ENCODE measurements around the gene MERTK. TPM values are rescaled to one million over a fixed set of nuclear protein-coding genes. Genes with fewer than 3 reads are reported as not detected.

Gene MERTK
- total RNA-seq, 1 experiment from 2014 or later: 39.2 TPM

DNA sequence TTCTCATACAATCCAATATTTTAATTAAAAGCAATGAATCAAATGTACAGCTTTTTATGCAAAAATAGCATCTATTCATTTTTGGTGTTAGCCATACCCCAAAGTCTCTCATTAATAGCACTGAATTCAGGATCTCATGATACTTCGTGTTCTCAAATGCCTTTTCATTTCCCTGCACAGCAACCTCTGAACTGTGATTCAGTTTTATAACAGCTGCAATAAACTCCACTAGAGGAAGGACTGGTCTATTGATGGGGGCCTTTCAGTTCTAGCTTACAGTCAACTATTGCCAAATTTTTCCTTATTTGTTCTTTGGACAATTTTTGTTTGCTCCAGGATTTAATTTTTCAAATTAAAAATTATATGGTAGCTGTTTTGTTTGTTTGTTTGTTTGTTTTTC, 151.9 kb downstream of the MERTK start:
- Mint-ChIP-seq H3K27ac (ENCODE audit: unreplicated experiment) (no peak overlapping the region), H3K27me3 (ENCODE audit: insufficient read depth, unreplicated experiment) (no peaks in the 10 kb centered on the region), H3K9me3 (ENCODE audit: unreplicated experiment) (peaks cover 15% of the 10 kb centered on the region), H3K36me3 (ENCODE audit: insufficient read depth, unreplicated experiment) (peaks cover 6% of the 10 kb centered on the region), H3K4me1 (ENCODE audit: low read depth, unreplicated experiment) (peaks cover 21% of the 10 kb centered on the region), H3K4me3 (ENCODE audit: unreplicated experiment) (no peak overlapping the region)
- Histone ChIP-seq H3K4me3 (ENCODE audit: low read depth, low read length) (no peak overlapping the region), H3K4me1 (peaks cover 26% of the 10 kb centered on the region), H3K27me3 (replicated peaks; ENCODE audit: control insufficient read depth, insufficient read depth, low read length) (no peaks in the 10 kb centered on the region), H3K9me3 (peaks cover 7% of the 10 kb centered on the region), H3K36me3 (ENCODE audit: control insufficient read depth, insufficient read depth, low read length) (no peaks in the 10 kb centered on the region)
- BruUV-seq (replicated peaks): no TSS peak
- no peak for DNase-seq
- ChIA-PET CTCF (no interaction called here), POLR2A (no interaction called here)
- intact Hi-C loops (cut with micrococcal nuclease; ENCODE audit: unreplicated experiment): no loop called here
- TF ChIP-seq, protein P1, sequence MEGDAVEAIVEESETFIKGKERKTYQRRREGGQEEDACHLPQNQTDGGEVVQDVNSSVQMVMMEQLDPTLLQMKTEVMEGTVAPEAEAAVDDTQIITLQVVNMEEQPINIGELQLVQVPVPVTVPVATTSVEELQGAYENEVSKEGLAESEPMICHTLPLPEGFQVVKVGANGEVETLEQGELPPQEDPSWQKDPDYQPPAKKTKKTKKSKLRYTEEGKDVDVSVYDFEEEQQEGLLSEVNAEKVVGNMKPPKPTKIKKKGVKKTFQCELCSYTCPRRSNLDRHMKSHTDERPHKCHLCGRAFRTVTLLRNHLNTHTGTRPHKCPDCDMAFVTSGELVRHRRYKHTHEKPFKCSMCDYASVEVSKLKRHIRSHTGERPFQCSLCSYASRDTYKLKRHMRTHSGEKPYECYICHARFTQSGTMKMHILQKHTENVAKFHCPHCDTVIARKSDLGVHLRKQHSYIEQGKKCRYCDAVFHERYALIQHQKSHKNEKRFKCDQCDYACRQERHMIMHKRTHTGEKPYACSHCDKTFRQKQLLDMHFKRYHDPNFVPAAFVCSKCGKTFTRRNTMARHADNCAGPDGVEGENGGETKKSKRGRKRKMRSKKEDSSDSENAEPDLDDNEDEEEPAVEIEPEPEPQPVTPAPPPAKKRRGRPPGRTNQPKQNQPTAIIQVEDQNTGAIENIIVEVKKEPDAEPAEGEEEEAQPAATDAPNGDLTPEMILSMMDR (IDR thresholded peaks at IDR 0.05; ENCODE audit: insufficient read depth in 1 of 2, low read depth in 1 of 2, low read length in 1 of 2, severe bottlenecking in 1 of 2, unreplicated experiment in 1 of 2): no peak

DNA sequence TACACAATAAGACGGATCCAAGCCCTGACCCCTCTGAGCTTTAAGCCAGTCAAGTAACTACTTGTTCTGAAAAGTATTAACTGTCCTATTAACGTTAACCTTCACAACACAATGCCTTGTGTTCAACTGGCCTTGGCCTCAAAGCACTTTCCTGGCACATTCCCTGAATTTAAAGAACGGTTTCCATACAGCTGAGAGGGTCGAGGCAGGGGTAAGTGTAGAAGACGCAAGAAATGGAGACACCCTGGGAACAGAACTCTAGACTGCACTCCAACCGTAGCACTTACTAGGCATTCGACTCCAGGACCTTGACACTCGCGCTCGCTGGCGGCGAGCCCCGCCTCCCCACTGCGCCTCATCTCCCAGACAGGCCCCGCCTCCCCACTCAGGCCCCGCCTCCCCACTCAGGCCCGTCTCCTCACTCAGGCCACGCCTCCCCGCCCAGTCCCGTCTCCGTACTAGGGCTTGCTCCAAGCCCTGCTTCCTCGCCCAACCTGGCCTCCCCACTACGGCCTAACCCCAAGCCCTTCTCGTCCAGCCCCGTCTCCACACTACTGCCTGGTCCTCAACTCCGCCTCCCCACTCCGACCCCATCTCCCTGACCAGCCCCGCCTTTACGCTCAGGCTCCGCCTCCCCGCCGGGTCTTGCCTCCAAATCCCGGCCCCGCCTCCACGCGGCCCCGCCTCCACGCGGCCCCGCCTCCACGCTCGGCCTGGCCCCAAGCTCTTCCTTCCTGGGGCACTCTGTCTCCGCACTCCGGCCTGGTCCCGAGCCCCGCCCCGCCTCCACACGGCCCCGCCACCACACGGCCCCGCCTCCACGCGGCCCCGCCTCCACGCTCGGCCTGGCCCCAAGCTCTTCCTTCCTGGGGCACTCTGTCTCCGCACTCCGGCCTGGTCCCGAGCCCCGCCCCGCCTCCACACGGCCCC, 155.8 kb downstream of the MERTK start:
- intact Hi-C loops (cut with micrococcal nuclease; ENCODE audit: unreplicated experiment): loop anchor here (2.0 kb wide), 1 partner anchor 107 kb away; no protein-coding TSS in a partner anchor
- H3K27me3 ChIP-seq (replicated peaks; ENCODE audit: control insufficient read depth, insufficient read depth, low read length): no peaks in the 10 kb centered on the region
- H3K4me1 ChIP-seq: peaks cover 17% of the 10 kb centered on the region
- Mint-ChIP-seq H3K36me3 (ENCODE audit: insufficient read depth, unreplicated experiment) (peaks cover 19% of the 10 kb centered on the region), H3K27me3 (ENCODE audit: insufficient read depth, unreplicated experiment) (no peaks in the 10 kb centered on the region), H3K9me3 (ENCODE audit: unreplicated experiment) (no peaks in the 10 kb centered on the region), H3K4me1 (ENCODE audit: low read depth, unreplicated experiment) (peaks cover 14% of the 10 kb centered on the region), H3K27ac (ENCODE audit: unreplicated experiment) (peak overlapping the region; percentile 40), H3K4me3 (ENCODE audit: unreplicated experiment) (peak overlapping the region; percentile 85)
- TF ChIP-seq, protein P1 (IDR thresholded peaks at IDR 0.05; ENCODE audit: insufficient read depth in 1 of 2, low read depth in 1 of 2, low read length in 1 of 2, severe bottlenecking in 1 of 2, unreplicated experiment in 1 of 2): no peak
- no TSS peak for BruUV-seq (replicated peaks)
- H3K4me3 ChIP-seq (ENCODE audit: low read depth, low read length): peak overlapping the region; percentile 53
- ChIA-PET POLR2A (interaction anchor here (0.5 to 1.6 kb wide), 5 partner anchors 156 to 537 kb away, joined by 3 to 17 read pairs (median 4); partner anchors contain the start of genes MERTK and ZC3H6), CTCF (interaction anchor here (1.0 to 1.5 kb wide), 4 partner anchors 67 to 167 kb away, joined by 4 to 12 read pairs (median 8); partner anchors contain the start of gene MERTK)
- DNase-seq: peak; percentile 98 to 99
- no peaks in the 10 kb centered on the region for H3K9me3 ChIP-seq
- H3K36me3 ChIP-seq (ENCODE audit: control insufficient read depth, insufficient read depth, low read length): no peaks in the 10 kb centered on the region

DNA sequence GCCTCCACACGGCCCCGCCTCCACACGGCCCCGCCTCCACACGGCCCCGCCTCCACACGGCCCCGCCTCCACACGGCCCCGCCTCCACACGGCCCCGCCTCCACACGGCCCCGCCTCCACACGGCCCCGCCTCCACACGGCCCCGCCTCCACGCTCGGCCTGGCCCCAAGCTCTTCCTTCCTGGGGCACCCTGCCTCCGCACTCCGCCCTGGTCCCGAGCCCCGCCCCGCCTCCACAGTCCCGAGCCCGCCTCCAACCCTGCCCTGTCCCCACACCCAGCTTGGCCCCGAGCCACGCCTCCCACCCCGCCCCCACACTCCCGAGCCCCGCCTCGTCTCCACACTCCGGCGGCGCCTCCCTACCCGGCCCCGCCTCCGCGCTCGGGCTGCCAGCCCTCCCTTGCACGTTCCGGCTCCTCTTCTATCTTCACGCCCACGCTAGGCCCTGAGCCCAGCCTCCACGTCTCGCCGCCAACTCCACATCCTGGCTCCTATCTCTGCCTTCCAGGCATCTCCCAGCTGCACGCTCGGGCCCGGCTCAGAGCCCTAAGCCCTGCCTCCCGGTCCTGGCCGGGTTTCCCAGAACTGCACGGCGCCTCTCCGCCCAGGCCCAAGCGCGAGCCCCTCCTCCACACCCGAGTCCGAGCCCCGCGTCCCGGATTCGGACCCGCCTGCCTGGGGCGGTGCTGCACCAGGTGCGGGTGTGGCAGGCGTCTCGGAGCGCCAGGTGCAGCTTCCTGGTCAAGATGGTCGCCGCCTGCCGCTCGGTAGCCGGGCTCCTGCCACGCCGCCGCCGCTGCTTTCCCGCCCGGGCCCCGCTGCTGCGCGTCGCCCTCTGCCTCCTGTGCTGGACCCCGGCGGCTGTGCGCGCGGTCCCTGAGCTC, 156.7 kb downstream of the MERTK start, which contains the start of gene TMEM87B:
Gene TMEM87B (plus strand): TSS at position 423 of the 883 bp plus-strand sequence. CDS start 323 bp downstream, at position 746.
- Histone ChIP-seq H3K4me1 (peaks cover 15% of the 10 kb centered on the region), H3K27me3 (replicated peaks; ENCODE audit: control insufficient read depth, insufficient read depth, low read length) (no peaks in the 10 kb centered on the region), H3K9me3 (no peaks in the 10 kb centered on the region), H3K36me3 (ENCODE audit: control insufficient read depth, insufficient read depth, low read length) (no peaks in the 10 kb centered on the region), H3K4me3 (ENCODE audit: low read depth, low read length) (peak within 1 kb of the TSS; percentile 87)
- intact Hi-C loops (cut with micrococcal nuclease; ENCODE audit: unreplicated experiment): loop anchor here (2.0 kb wide), 1 partner anchor 108 kb away; no protein-coding TSS in a partner anchor
- DNase-seq: peak; percentile 99
- BruUV-seq (replicated peaks): no TSS peak
- peaks cover 14% of the 10 kb centered on the region for H3K4me1 Mint-ChIP-seq (ENCODE audit: low read depth, unreplicated experiment)
- H3K27ac Mint-ChIP-seq (ENCODE audit: unreplicated experiment): peak within 1 kb of the TSS; percentile 72
- ChIA-PET CTCF (interaction anchor here (1.0 to 1.5 kb wide), 4 partner anchors 68 to 167 kb away, joined by 4 to 12 read pairs (median 8); partner anchors contain the start of gene MERTK), POLR2A (interaction anchor here (0.5 to 1.6 kb wide), 5 partner anchors 157 to 536 kb away, joined by 3 to 17 read pairs (median 4); partner anchors contain the start of genes MERTK and ZC3H6)
- H3K36me3 Mint-ChIP-seq (ENCODE audit: insufficient read depth, unreplicated experiment): peaks cover 19% of the 10 kb centered on the region
- no peaks in the 10 kb centered on the region for H3K9me3 Mint-ChIP-seq (ENCODE audit: unreplicated experiment)
- H3K27me3 Mint-ChIP-seq (ENCODE audit: insufficient read depth, unreplicated experiment): no peaks in the 10 kb centered on the region
- TF ChIP-seq, protein P1 (IDR thresholded peaks at IDR 0.05; ENCODE audit: insufficient read depth in 1 of 2, low read depth in 1 of 2, low read length in 1 of 2, severe bottlenecking in 1 of 2, unreplicated experiment in 1 of 2): no peak
- peak within 1 kb of the TSS; percentile 85 for H3K4me3 Mint-ChIP-seq (ENCODE audit: unreplicated experiment)

Measured in Caco-2 (cell line).